B cell (primary cell): Measurements from ENCODE around the gene UBQLN4. TPM values are rescaled to one million over a fixed set of nuclear protein-coding genes. Genes with fewer than 3 reads are reported as not detected.

Experiments used
- ATAC-seq: fragments of 200-7000 bp; cut with Tn5 transposase; one replicate; pipeline ENCODE4 v1.10.0; 2021; ENCODE audit warnings: low read depth, mild to moderate bottlenecking, moderate number of reproducible peaks, moderate library complexity
- CTCF ChIA-PET: fragments of 350-600 bp; sonication (Branson Sonifier 250); formaldehyde crosslinking; loops from one replicate; lab custom pipeline; 2021; ENCODE audit warnings: antibody characterized with exemption, inconsistent platforms; lab: Charles Lee
- POLR2A ChIA-PET: fragments of 350-600 bp; sonication (Branson Sonifier 250); formaldehyde crosslinking; loops from one replicate; lab custom pipeline; 2021; ENCODE audit warnings: antibody characterized with exemption; lab: Charles Lee
- DNase-seq: peaks from one replicate; pipeline ENCODE4 v3.0.0; 2013
- H2AFZ ChIP-seq: 2 replicates; pipeline ENCODE4 v1.6.1; 2012; ENCODE audit warnings: mild to moderate bottlenecking, low read depth, low read length; ENCODE audit not compliant: insufficient read depth, poor library complexity, severe bottlenecking
- H3K27ac ChIP-seq, 2 donors: 1 replicate in 1 of 2; 2 replicates in 1 of 2; pipeline ENCODE4 v1.5.1; 2012 to 2013; ENCODE audit warnings: low read length in 2 of 2, mild to moderate bottlenecking in 2 of 2, moderate library complexity in 1 of 2
- H3K27me3 ChIP-seq, 4 experiments: fragments of 200-600 bp in 1 of 4; sonication (generic) in 1 of 4; replicated peaks in 1 of 4; 1 replicate in 2 of 4; 2 replicates in 2 of 4; pipeline versions ENCODE4 v1.6.1 to v1.7.0; 2013 to 2016; ENCODE audit warnings: low read length in 3 of 4, mild to moderate bottlenecking in 2 of 4, mixed read lengths in 1 of 4, moderate library complexity in 1 of 4; ENCODE audit not compliant: insufficient read depth in 4 of 4, control insufficient read depth in 3 of 4; ENCODE audit errors: control extremely low read depth in 1 of 4
- H3K36me3 ChIP-seq, 2 experiments: replicated peaks in 1 of 2; 1 replicate in 1 of 2; 2 replicates in 1 of 2; pipeline versions ENCODE4 v1.6.1 to v1.7.1; 2013; ENCODE audit warnings: low read length in 1 of 2; ENCODE audit not compliant: insufficient read depth in 2 of 2, control insufficient read depth in 1 of 2; ENCODE audit errors: control extremely low read depth in 1 of 2, extremely low read depth in 1 of 2
- H3K4me1 ChIP-seq, 2 donors: fragments of 200-600 bp in 1 of 2; sonication (generic) in 1 of 2; 1 replicate in 1 of 2; 2 replicates in 1 of 2; pipeline versions ENCODE4 v1.5.1 to v1.6.1; 2013 to 2017; ENCODE audit warnings: low read length in 2 of 2; ENCODE audit not compliant: control insufficient read depth in 2 of 2, insufficient read depth in 2 of 2
- H3K4me2 ChIP-seq: replicated peaks from 2 replicates; pipeline ENCODE3; 2012; ENCODE audit warnings: mild to moderate bottlenecking, low read depth, low read length; ENCODE audit not compliant: poor library complexity, severe bottlenecking
- H3K4me3 ChIP-seq, 5 experiments: fragments of 200-600 bp in 1 of 5; sonication (generic) in 1 of 5; 1 replicate in 3 of 5; 2 replicates in 2 of 5; pipeline versions ENCODE4 v1.5.1 to v1.7.0; 2011 to 2016; ENCODE audit warnings: low read length in 4 of 5, mild to moderate bottlenecking in 4 of 5, low read depth in 2 of 5, control low read depth in 1 of 5, moderate library complexity in 1 of 5; ENCODE audit not compliant: insufficient read depth in 1 of 5; ENCODE audit errors: control extremely low read depth in 1 of 5, extremely low read depth in 1 of 5
- H3K79me2 ChIP-seq: fragments of 200-600 bp; sonication (generic); one replicate; pipeline ENCODE4 v1.6.0; 2016; ENCODE audit warnings: low read length; ENCODE audit not compliant: control insufficient read depth, insufficient read depth
- H3K9ac ChIP-seq: fragments of 200-600 bp; sonication (generic); 2 replicates; pipeline ENCODE4 v1.6.1; 2017; ENCODE audit warnings: mild to moderate bottlenecking, low read length, moderate library complexity
- H3K9me3 ChIP-seq, 3 donors: one replicate each; pipeline versions ENCODE4 v1.6.1 to v1.7.1; 2013; ENCODE audit warnings: low read length in 2 of 3; ENCODE audit not compliant: control insufficient read depth in 2 of 3, insufficient read depth in 1 of 3; ENCODE audit errors: control extremely low read depth in 1 of 3
- H4K20me1 ChIP-seq: 2 replicates; pipeline ENCODE4 v1.6.0; 2012; ENCODE audit warnings: mild to moderate bottlenecking, low read length; ENCODE audit not compliant: insufficient read depth, control insufficient read depth, poor library complexity, severe bottlenecking
- H3K27ac Mint-ChIP-seq: one replicate; pipeline ENCODE4 v1.8.0; 2021; ENCODE audit warnings: mixed read lengths
- H3K27me3 Mint-ChIP-seq: one replicate; pipeline ENCODE4 v1.8.0; 2021; ENCODE audit warnings: mixed read lengths
- H3K4me1 Mint-ChIP-seq: one replicate; pipeline ENCODE4 v1.8.0; 2021; ENCODE audit warnings: mixed read lengths
- H3K4me3 Mint-ChIP-seq: one replicate; pipeline ENCODE4 v1.8.0; 2021; ENCODE audit warnings: mixed read lengths
- H3K9me3 Mint-ChIP-seq: one replicate; pipeline ENCODE4 v1.8.0; 2022; ENCODE audit warnings: mixed read lengths; ENCODE audit not compliant: insufficient read depth
- EZH2 ChIP-seq: IDR thresholded peaks from 2 replicates; pipeline ENCODE4 v1.6.1; 2012; ENCODE audit warnings: borderline replicate concordance, low read depth, mild to moderate bottlenecking, moderate library complexity, low read length; ENCODE audit not compliant: insufficient read depth, poor library complexity, severe bottlenecking
- WGBS: methylation state at CpG from one replicate; pipeline ENCODE4 v1.1.5; 2013; ENCODE audit warnings: missing lambda C conversion rate; ENCODE audit not compliant: insufficient coverage; 5-methylcytosine and 5-hydroxymethylcytosine counted together
- intact Hi-C: fragments of 100-400 bp; cut with micrococcal nuclease; formaldehyde crosslinking; loops from one replicate; pipeline ENCODE4 v1.10.0; 2022
- polyA plus RNA-seq: library from polyadenylated mRNA; depleted of rRNA; stranded (reverse); fragments of >200 nt; gene quantifications from 2 replicates; pipeline ENCODE4 v1.2.3, GENCODE V29; 2012
- total RNA-seq, 2 donors: library from RNA; stranded (reverse); fragments of 120-200 nt in 1 of 2; gene quantifications; 1 replicate in 1 of 2; 2 replicates in 1 of 2; pipeline versions ENCODE4 v1.2.3 to v1.2.4, GENCODE V29; 2013 to 2022
- TF ChIP-seq, protein P1 (sequence below): fragments of 200-600 bp; IDR thresholded peaks from one replicate; pipeline ENCODE4 v1.8.0; 2022; ENCODE audit warnings: antibody characterized with exemption, mild to moderate bottlenecking

Gene UBQLN4
- total and polyA plus RNA-seq, 2 donors (not counting 1 experiment from before 2014, with no cell fraction given): 20.9 to 39.0 TPM

DNA sequence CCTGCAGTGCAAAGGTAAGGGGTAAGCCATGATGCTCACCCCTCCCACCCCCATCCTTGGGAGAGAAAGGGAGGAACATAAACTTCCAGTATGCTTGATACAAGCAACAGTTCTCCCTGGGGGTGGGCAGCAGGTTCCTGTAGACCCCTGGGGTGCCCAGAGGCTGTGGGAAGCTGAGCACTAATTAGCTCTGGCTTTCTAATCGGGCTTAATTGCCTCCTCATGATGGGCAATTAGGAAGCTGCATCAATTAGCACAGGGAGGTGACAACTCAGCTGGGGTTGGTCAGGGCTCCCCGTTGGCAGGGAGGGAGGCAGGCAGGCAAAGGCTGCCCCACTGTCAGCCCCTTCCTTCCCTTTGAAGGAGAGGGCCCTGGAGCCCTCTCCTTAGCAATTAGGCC is 45.2 kb upstream of the UBQLN4 start:
- Histone ChIP-seq H3K27ac (peak overlapping the region in 1 of 2 donors; percentile 93), H3K9me3 (peaks cover 0 to 3% (median 0%) of the 10 kb centered on the region in 3 donors), H3K27me3 (peaks cover 0 to 5% (median 0%) of the 10 kb centered on the region in 4 experiments), H2AFZ (no peak overlapping the region), H3K36me3 (no peaks in the 10 kb centered on the region), H3K79me2 (no peaks in the 10 kb centered on the region), H3K4me3 (no peak overlapping the region), H3K4me1 (peaks cover 30 to 35% of the 10 kb centered on the region in 2 donors), H3K9ac (no peak overlapping the region), H4K20me1 (no peaks in the 10 kb centered on the region), H3K4me2 (no peak overlapping the region)
- Mint-ChIP-seq H3K4me1 (peaks cover 42% of the 10 kb centered on the region), H3K27me3 (no peaks in the 10 kb centered on the region), H3K9me3 (no peaks in the 10 kb centered on the region), H3K27ac (peak overlapping the region; percentile 95), H3K4me3 (no peak overlapping the region)
- ATAC-seq (no peak), DNase-seq (no peak)
- ChIA-PET POLR2A (interaction anchor here (5.2 kb wide), 1 partner anchor 16 kb away, joined by 29 read pairs; the partner anchor contains the start of gene LMNA), CTCF (interaction anchor here (0.6 to 23.7 kb wide), 6 partner anchors 8 to 160 kb away, joined by 3 to 970 read pairs (median 4); partner anchors contain the start of gene LMNA)
- WGBS: 100% methylated on average over 2 of the region's 2 CpGs
- TF ChIP-seq EZH2: no peak
- TF ChIP-seq, protein P1, sequence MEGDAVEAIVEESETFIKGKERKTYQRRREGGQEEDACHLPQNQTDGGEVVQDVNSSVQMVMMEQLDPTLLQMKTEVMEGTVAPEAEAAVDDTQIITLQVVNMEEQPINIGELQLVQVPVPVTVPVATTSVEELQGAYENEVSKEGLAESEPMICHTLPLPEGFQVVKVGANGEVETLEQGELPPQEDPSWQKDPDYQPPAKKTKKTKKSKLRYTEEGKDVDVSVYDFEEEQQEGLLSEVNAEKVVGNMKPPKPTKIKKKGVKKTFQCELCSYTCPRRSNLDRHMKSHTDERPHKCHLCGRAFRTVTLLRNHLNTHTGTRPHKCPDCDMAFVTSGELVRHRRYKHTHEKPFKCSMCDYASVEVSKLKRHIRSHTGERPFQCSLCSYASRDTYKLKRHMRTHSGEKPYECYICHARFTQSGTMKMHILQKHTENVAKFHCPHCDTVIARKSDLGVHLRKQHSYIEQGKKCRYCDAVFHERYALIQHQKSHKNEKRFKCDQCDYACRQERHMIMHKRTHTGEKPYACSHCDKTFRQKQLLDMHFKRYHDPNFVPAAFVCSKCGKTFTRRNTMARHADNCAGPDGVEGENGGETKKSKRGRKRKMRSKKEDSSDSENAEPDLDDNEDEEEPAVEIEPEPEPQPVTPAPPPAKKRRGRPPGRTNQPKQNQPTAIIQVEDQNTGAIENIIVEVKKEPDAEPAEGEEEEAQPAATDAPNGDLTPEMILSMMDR: no peak
- intact Hi-C loops: no loop called here

DNA sequence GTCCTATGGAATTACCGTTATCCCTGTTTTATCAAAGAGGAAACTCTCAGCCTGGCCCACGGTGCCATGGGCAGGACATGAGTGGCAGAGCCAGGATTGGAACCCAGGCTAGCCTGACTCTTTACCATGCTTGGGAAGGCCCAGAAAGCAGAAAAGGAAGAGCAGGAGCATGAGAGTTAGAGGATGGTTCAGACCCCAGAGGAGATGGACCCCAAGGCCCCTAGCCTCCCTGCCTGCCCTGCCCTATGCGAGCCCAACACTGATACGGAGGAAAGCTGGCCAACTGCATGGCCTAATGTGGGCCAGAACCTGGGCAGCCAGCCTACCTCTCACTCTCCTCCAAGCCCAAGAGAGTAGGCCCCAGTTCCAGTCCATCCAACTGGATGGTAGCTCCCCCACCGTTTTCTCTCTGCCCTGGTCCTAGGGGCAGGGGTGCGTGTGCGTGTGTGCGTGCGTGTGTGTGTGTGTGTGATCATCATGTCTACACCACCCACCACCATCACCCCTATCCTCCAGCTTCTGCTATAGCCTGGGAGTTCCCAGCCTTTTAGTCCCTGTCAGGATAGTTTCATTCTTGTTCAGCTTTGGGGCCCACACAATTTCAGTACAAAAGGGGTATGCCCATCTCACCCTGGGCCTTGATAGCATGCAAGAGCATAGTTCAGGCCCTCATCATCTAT is 44.0 kb upstream of the UBQLN4 start:
- intact Hi-C loops: loop anchor here (1.0 to 2.0 kb wide), 3 partner anchors 9 to 407 kb away; partner anchors contain the start of gene PMF1
- H3K27ac Mint-ChIP-seq: peak overlapping the region; percentile 95
- H3K9me3 Mint-ChIP-seq: no peaks in the 10 kb centered on the region
- no peaks in the 10 kb centered on the region for H3K79me2 ChIP-seq
- H3K9ac ChIP-seq: peak overlapping the region; percentile 61
- H2AFZ ChIP-seq: no peak overlapping the region
- H3K27ac ChIP-seq: peak overlapping the region; percentile 39 to 93
- peaks cover 0 to 5% (median 0%) of the 10 kb centered on the region in 4 experiments for H3K27me3 ChIP-seq
- no peak overlapping the region for H3K4me3 ChIP-seq
- no peak for ATAC-seq
- no peaks in the 10 kb centered on the region for H3K27me3 Mint-ChIP-seq
- H3K4me1 ChIP-seq: peaks cover 23 to 24% of the 10 kb centered on the region in 2 donors
- peak overlapping the region; percentile 72 for H3K4me3 Mint-ChIP-seq
- 58% methylated on average over 4 of the region's 9 CpGs for WGBS
- peaks cover 31% of the 10 kb centered on the region for H3K4me1 Mint-ChIP-seq
- ChIA-PET CTCF (interaction anchor here (0.9 to 23.7 kb wide), 16 partner anchors 10 to 221 kb away, joined by 3 to 970 read pairs (median 6); partner anchors contain the start of genes LMNA, MEX3A, PMF1 and SMG5), POLR2A (interaction anchor here (0.6 to 5.2 kb wide), 10 partner anchors 8 to 127 kb away, joined by 3 to 29 read pairs (median 4); partner anchors contain the start of gene LMNA)
- peaks cover 0 to 3% (median 0%) of the 10 kb centered on the region in 3 donors for H3K9me3 ChIP-seq
- no peaks in the 10 kb centered on the region for H3K36me3 ChIP-seq
- DNase-seq: peak; percentile 53
- peak overlapping the region; percentile 81 for H3K4me2 ChIP-seq
- TF ChIP-seq, protein P1: no peak
- no peak for TF ChIP-seq EZH2
- no peaks in the 10 kb centered on the region for H4K20me1 ChIP-seq
